GM12892 (cell line): ENCODE data around the gene WASHC2A.
"Not testable (repeated sequence)": the region's sequence is repeated elsewhere in the genome, so short reads cannot be mapped to it uniquely, and the experiment has no call there.

Experiments
- POLR2A ChIP-seq: IDR thresholded peaks from 2 replicates; pipeline ENCODE4 v1.6.1; 2011; ENCODE audit warnings: low read depth, low read length, control low read depth
- TAF1 ChIP-seq: IDR thresholded peaks from 2 replicates; pipeline ENCODE4 v1.6.1; 2011; ENCODE audit warnings: low read depth, mild to moderate bottlenecking, control low read depth, low read length, borderline replicate concordance

- not testable (repeated sequence) for TF ChIP-seq TAF1, POLR2A
These were observed 34.0 kb downstream of the WASHC2A start for GRCh38 chr10:50101747-50102146.
